ENCODE measurements around the gene ZNF474.

Gene ZNF474

GRCh38 chr5:122095158-122095557, 34.2 kb upstream of the ZNF474 start:
- Histone ChIP-seq H3K27me3 (ENCODE audit: low read depth, low read length) (no peaks in the 10 kb centered on the region), H3K27ac (ENCODE audit: low read length) (no peak overlapping the region), H3K4me3 (ENCODE audit: low read length) (no peak overlapping the region), H3K4me2 (ENCODE audit: low read length) (no peak overlapping the region), H3K4me1 (ENCODE audit: low read length) (peaks cover 9% of the 10 kb centered on the region), H4K20me1 (ENCODE audit: insufficient read depth, low read length) (no peaks in the 10 kb centered on the region), H3K9ac (ENCODE audit: low read length) (no peak overlapping the region), H3K79me2 (ENCODE audit: low read length) (no peaks in the 10 kb centered on the region), H3K36me3 (replicated peaks; ENCODE audit: low read depth, low read length) (no peaks in the 10 kb centered on the region), H2AFZ (ENCODE audit: low read depth, low read length) (no peak overlapping the region), H3K9me3 (ENCODE audit: insufficient read depth, low read length) (no peaks in the 10 kb centered on the region)
- TF ChIP-seq EZH2phosphoT487 (IDR thresholded peaks at IDR 0.05; ENCODE audit: low read depth) = no peak
- no peak for TF ChIP-seq CTCF (IDR thresholded peaks at IDR 0.05; ENCODE audit: low read depth, low read length)

- Histone ChIP-seq H3K9ac (ENCODE audit: low read length) (no peak overlapping the region), H3K36me3 (replicated peaks; ENCODE audit: low read depth, low read length) (no peaks in the 10 kb centered on the region), H4K20me1 (ENCODE audit: insufficient read depth, low read length) (no peaks in the 10 kb centered on the region), H3K9me3 (ENCODE audit: insufficient read depth, low read length) (no peaks in the 10 kb centered on the region), H3K4me1 (ENCODE audit: low read length) (peaks cover 9% of the 10 kb centered on the region), H2AFZ (ENCODE audit: low read depth, low read length) (no peak overlapping the region), H3K27ac (ENCODE audit: low read length) (no peak overlapping the region), H3K4me3 (ENCODE audit: low read length) (no peak overlapping the region), H3K4me2 (ENCODE audit: low read length) (no peak overlapping the region), H3K27me3 (ENCODE audit: low read depth, low read length) (no peaks in the 10 kb centered on the region), H3K79me2 (ENCODE audit: low read length) (no peaks in the 10 kb centered on the region)
- TF ChIP-seq EZH2phosphoT487 (IDR thresholded peaks at IDR 0.05; ENCODE audit: low read depth) (no peak), CTCF (IDR thresholded peaks at IDR 0.05; ENCODE audit: low read depth, low read length) (no peak)
Measured at GRCh38 chr5:122097391-122097790, 32.0 kb upstream of the ZNF474 start.

GRCh38 chr5:122099060-122099790, 30.1 kb upstream of the ZNF474 start:
- no peak overlapping the region for H2AFZ ChIP-seq (ENCODE audit: low read depth, low read length)
- H3K4me3 ChIP-seq (ENCODE audit: low read length) = no peak overlapping the region
- no peaks in the 10 kb centered on the region for H3K79me2 ChIP-seq (ENCODE audit: low read length)
- TF ChIP-seq EZH2phosphoT487 (IDR thresholded peaks at IDR 0.05; ENCODE audit: low read depth) (no peak), CTCF (IDR thresholded peaks at IDR 0.05; ENCODE audit: low read depth, low read length) (no peak)
- no peak overlapping the region for H3K4me2 ChIP-seq (ENCODE audit: low read length)
- no peaks in the 10 kb centered on the region for H3K27me3 ChIP-seq (ENCODE audit: low read depth, low read length)
- no peaks in the 10 kb centered on the region for H3K36me3 ChIP-seq (replicated peaks; ENCODE audit: low read depth, low read length)
- H4K20me1 ChIP-seq (ENCODE audit: insufficient read depth, low read length) = no peaks in the 10 kb centered on the region
- H3K9me3 ChIP-seq (ENCODE audit: insufficient read depth, low read length) = no peaks in the 10 kb centered on the region
- no peak overlapping the region for H3K27ac ChIP-seq (ENCODE audit: low read length)
- H3K9ac ChIP-seq (ENCODE audit: low read length) = no peak overlapping the region
- peaks cover 9% of the 10 kb centered on the region for H3K4me1 ChIP-seq (ENCODE audit: low read length)

- Histone ChIP-seq H3K9me3 (ENCODE audit: insufficient read depth, low read length) (no peaks in the 10 kb centered on the region), H3K36me3 (replicated peaks; ENCODE audit: low read depth, low read length) (no peaks in the 10 kb centered on the region), H3K4me3 (ENCODE audit: low read length) (no peak overlapping the region), H3K27ac (ENCODE audit: low read length) (no peak overlapping the region), H4K20me1 (ENCODE audit: insufficient read depth, low read length) (no peaks in the 10 kb centered on the region), H3K27me3 (ENCODE audit: low read depth, low read length) (no peaks in the 10 kb centered on the region), H3K79me2 (ENCODE audit: low read length) (no peaks in the 10 kb centered on the region), H3K4me2 (ENCODE audit: low read length) (no peak overlapping the region), H3K9ac (ENCODE audit: low read length) (no peak overlapping the region), H3K4me1 (ENCODE audit: low read length) (no peaks in the 10 kb centered on the region), H2AFZ (ENCODE audit: low read depth, low read length) (no peak overlapping the region)
- TF ChIP-seq CTCF (IDR thresholded peaks at IDR 0.05; ENCODE audit: low read depth, low read length) = peak; percentile 65
- no peak for TF ChIP-seq EZH2phosphoT487 (IDR thresholded peaks at IDR 0.05; ENCODE audit: low read depth)
Measured at GRCh38 chr5:122101636-122102285, 27.6 kb upstream of the ZNF474 start.

Measured in OCI-LY3 (cell line).